ENCODE results near the gene IREB2. TPM values are rescaled to one million over a fixed set of nuclear protein-coding genes. Genes with fewer than 3 reads are reported as not detected.

Gene IREB2
- total RNA-seq, 4 donors from 2014 or later: 25.6 to 87.5 (median 48.6) TPM

GRCh38 chr15:78406016-78406585 is 31.9 kb upstream of the IREB2 start:
- WGBS: 98% methylated on average over 7 of the region's 8 CpGs
- no peak overlapping the region for H3K4me3 ChIP-seq
- peaks cover 3% of the 10 kb centered on the region for H3K27me3 ChIP-seq
- no peaks in the 10 kb centered on the region for H3K4me1 ChIP-seq
- no peaks in the 10 kb centered on the region for H3K36me3 ChIP-seq
- no peaks in the 10 kb centered on the region for H3K9me3 ChIP-seq
- TF ChIP-seq POLR2AphosphoS5 (IDR thresholded peaks at IDR 0.05) (no peak), POLR2A (IDR thresholded peaks at IDR 0.05) (no peak), EP300 (IDR thresholded peaks at IDR 0.05) (no peak)
- TF ChIP-seq, protein P1, sequence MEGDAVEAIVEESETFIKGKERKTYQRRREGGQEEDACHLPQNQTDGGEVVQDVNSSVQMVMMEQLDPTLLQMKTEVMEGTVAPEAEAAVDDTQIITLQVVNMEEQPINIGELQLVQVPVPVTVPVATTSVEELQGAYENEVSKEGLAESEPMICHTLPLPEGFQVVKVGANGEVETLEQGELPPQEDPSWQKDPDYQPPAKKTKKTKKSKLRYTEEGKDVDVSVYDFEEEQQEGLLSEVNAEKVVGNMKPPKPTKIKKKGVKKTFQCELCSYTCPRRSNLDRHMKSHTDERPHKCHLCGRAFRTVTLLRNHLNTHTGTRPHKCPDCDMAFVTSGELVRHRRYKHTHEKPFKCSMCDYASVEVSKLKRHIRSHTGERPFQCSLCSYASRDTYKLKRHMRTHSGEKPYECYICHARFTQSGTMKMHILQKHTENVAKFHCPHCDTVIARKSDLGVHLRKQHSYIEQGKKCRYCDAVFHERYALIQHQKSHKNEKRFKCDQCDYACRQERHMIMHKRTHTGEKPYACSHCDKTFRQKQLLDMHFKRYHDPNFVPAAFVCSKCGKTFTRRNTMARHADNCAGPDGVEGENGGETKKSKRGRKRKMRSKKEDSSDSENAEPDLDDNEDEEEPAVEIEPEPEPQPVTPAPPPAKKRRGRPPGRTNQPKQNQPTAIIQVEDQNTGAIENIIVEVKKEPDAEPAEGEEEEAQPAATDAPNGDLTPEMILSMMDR (IDR thresholded peaks at IDR 0.05): no peak
- no peak for DNase-seq (ENCODE audit: low spot score in 2 of 2)
- no peak overlapping the region for H3K27ac ChIP-seq

DNA sequence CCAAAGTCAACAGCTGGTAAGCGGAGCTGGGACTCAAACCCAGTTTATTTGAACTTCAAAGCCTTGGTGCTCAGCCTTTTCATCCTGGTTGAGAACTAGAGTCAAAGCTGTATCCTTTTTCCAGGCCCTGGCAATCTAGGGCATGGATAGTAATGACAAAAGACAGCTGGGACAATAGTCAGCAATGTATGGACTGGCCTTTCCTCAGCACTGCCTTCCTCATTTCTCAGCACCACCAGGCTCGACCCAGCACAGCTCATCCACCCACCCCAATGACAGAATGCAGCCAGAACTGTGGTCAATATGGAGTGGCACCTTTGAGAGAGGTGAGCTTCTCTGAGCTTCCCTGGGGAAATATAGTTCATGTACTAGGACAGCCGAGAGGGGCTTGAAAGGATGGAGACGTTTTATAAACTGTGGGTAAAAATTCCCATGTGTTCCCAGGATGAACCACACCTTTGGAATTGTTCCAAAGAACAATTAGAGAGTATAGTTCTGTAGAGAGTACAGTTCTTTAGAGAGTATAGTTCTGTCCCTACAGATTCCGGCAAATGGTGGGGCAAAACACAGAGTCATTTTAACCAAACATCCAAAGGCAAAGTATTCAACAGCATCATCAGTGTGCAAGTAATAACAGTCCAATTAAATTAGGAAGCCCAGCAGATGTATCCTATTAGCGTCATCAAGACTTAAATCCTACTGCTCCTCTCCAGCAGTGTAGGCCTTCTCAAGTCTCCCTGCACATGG is 30.2 kb upstream of the IREB2 start:
- Histone ChIP-seq H3K4me1 (no peaks in the 10 kb centered on the region), H3K27ac (no peak overlapping the region), H3K9me3 (no peaks in the 10 kb centered on the region), H3K4me3 (no peak overlapping the region), H3K27me3 (peaks cover 2% of the 10 kb centered on the region), H3K36me3 (no peaks in the 10 kb centered on the region)
- 47% methylated on average over 6 of the region's 6 CpGs for WGBS
- no peak for TF ChIP-seq POLR2A (IDR thresholded peaks at IDR 0.05)
- no peak for TF ChIP-seq POLR2AphosphoS5 (IDR thresholded peaks at IDR 0.05)
- TF ChIP-seq, protein P1 (IDR thresholded peaks at IDR 0.05): no peak
- TF ChIP-seq EP300 (IDR thresholded peaks at IDR 0.05): no peak
- DNase-seq (ENCODE audit: low spot score in 2 of 2): no peak

DNA sequence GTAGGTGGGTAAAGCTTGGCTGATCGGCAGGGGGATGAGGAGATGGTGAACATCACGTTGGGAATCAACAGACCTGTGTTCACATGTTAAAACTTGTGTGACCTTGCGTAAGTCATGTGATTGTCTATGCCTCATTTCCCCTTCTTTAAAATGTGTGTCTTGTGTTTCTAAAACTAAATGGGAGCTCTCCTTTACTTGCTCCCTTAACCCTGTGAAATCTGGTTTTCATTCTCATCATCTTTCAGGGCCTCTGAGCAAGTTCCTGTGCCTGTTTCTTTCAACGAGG is 29.7 kb upstream of the IREB2 start:
- H3K36me3 ChIP-seq: no peaks in the 10 kb centered on the region
- no peaks in the 10 kb centered on the region for H3K4me1 ChIP-seq
- TF ChIP-seq POLR2AphosphoS5 (IDR thresholded peaks at IDR 0.05): no peak
- TF ChIP-seq, protein P1 (IDR thresholded peaks at IDR 0.05): no peak
- TF ChIP-seq POLR2A (IDR thresholded peaks at IDR 0.05): no peak
- no peak for TF ChIP-seq EP300 (IDR thresholded peaks at IDR 0.05)
- 46% methylated on average over 4 of the region's 4 CpGs for WGBS
- H3K4me3 ChIP-seq: no peak overlapping the region
- DNase-seq (ENCODE audit: low spot score in 2 of 2): no peak
- no peak overlapping the region for H3K27ac ChIP-seq
- no peaks in the 10 kb centered on the region for H3K9me3 ChIP-seq
- no peaks in the 10 kb centered on the region for H3K27me3 ChIP-seq

- no peak for TF ChIP-seq EP300 (IDR thresholded peaks at IDR 0.05)
- no peak for TF ChIP-seq POLR2A (IDR thresholded peaks at IDR 0.05)
- TF ChIP-seq, protein P1 (IDR thresholded peaks at IDR 0.05): no peak
- TF ChIP-seq POLR2AphosphoS5 (IDR thresholded peaks at IDR 0.05): no peak
- DNase-seq (ENCODE audit: low spot score in 2 of 2): no peak
- H3K4me1 ChIP-seq: no peaks in the 10 kb centered on the region
- no peaks in the 10 kb centered on the region for H3K36me3 ChIP-seq
- WGBS: 34% methylated on average over 2 of the region's 2 CpGs
- H3K9me3 ChIP-seq: no peaks in the 10 kb centered on the region
- H3K27me3 ChIP-seq: no peaks in the 10 kb centered on the region
- no peak overlapping the region for H3K4me3 ChIP-seq
- no peak overlapping the region for H3K27ac ChIP-seq
Observed at GRCh38 chr15:78408961-78409360, 29.1 kb upstream of the IREB2 start.

- no peak overlapping the region for H3K4me3 ChIP-seq
- H3K36me3 ChIP-seq: no peaks in the 10 kb centered on the region
- WGBS: 42% methylated on average over 1 of the region's 1 CpG
- no peak overlapping the region for H3K27ac ChIP-seq
- H3K9me3 ChIP-seq: no peaks in the 10 kb centered on the region
- H3K4me1 ChIP-seq: no peaks in the 10 kb centered on the region
- no peak for DNase-seq (ENCODE audit: low spot score in 2 of 2)
- TF ChIP-seq, protein P1 (IDR thresholded peaks at IDR 0.05): no peak
- TF ChIP-seq POLR2AphosphoS5 (IDR thresholded peaks at IDR 0.05): no peak
- TF ChIP-seq EP300 (IDR thresholded peaks at IDR 0.05): no peak
- no peak for TF ChIP-seq POLR2A (IDR thresholded peaks at IDR 0.05)
- H3K27me3 ChIP-seq: no peaks in the 10 kb centered on the region
Observed at GRCh38 chr15:78411061-78411460, 27.0 kb upstream of the IREB2 start.

Measured in suprapubic skin (tissue), 4 donors.